Breast epithelium (tissue), 3 donors: Measurements from ENCODE around the gene CASP8AP2.

ENCODE experiments used
- POLR2A ChIP-seq: fragments of 450-650 bp; IDR thresholded peaks from one replicate; pipeline ENCODE4 v1.6.1; 2016; ENCODE audit warnings: antibody characterized with exemption, mild to moderate bottlenecking, moderate library complexity
- POLR2AphosphoS5 ChIP-seq, 3 donors: sonication (generic); formaldehyde crosslinking; IDR thresholded peaks; one replicate each; pipeline ENCODE4 v1.6.1; 2017; ENCODE audit warnings: antibody characterized with exemption in 3 of 3
- TF ChIP-seq, protein P1 (sequence below), 3 donors: fragments of 450-650 bp; IDR thresholded peaks; one replicate each; pipeline ENCODE4 v1.5.1; 2016 to 2017; ENCODE audit warnings: antibody characterized with exemption in 3 of 3, mild to moderate bottlenecking in 3 of 3, moderate library complexity in 3 of 3

DNA sequence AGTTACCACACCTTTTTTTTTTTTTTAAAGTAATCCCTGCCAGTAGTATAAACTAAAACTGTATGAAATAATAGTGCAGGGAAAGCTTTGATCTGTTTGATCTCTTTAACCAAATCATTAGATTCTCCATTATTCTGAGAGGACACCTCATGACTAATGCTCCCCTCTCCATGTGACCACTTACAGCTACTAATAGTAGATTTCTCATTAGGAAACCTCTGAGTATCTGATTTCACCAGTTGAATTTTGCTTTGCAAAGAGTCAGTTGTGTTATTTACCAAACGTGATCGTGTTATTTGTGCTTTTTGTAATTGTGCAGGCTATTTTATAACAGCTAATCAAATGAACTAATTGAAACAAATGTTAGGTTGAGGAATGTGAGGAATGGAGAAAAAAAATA, 12.5 kb downstream of the CASP8AP2 start:
- TF ChIP-seq, protein P1, sequence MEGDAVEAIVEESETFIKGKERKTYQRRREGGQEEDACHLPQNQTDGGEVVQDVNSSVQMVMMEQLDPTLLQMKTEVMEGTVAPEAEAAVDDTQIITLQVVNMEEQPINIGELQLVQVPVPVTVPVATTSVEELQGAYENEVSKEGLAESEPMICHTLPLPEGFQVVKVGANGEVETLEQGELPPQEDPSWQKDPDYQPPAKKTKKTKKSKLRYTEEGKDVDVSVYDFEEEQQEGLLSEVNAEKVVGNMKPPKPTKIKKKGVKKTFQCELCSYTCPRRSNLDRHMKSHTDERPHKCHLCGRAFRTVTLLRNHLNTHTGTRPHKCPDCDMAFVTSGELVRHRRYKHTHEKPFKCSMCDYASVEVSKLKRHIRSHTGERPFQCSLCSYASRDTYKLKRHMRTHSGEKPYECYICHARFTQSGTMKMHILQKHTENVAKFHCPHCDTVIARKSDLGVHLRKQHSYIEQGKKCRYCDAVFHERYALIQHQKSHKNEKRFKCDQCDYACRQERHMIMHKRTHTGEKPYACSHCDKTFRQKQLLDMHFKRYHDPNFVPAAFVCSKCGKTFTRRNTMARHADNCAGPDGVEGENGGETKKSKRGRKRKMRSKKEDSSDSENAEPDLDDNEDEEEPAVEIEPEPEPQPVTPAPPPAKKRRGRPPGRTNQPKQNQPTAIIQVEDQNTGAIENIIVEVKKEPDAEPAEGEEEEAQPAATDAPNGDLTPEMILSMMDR (IDR thresholded peaks at IDR 0.05), result no peak
- TF ChIP-seq POLR2A (no peak), POLR2AphosphoS5 (IDR thresholded peaks at IDR 0.05) (no peak)
